Activated CD4-positive, alpha-beta T cell treated with anti-CD3 and anti-CD28 coated beads, Interleukin-2, Interleukin-4, amounts not matched to agents 100 ng/mL and 50 ng/mL, durations not matched to agents 16 hours and 8 hours (primary cell): ENCODE measurements around the gene WNT7A.

Source experiments
- DNase-seq: peaks from one replicate; pipeline ENCODE4 v3.0.0-alpha.2; 2020; ENCODE audit warnings: low spot score

WNT7A gene

DNA sequence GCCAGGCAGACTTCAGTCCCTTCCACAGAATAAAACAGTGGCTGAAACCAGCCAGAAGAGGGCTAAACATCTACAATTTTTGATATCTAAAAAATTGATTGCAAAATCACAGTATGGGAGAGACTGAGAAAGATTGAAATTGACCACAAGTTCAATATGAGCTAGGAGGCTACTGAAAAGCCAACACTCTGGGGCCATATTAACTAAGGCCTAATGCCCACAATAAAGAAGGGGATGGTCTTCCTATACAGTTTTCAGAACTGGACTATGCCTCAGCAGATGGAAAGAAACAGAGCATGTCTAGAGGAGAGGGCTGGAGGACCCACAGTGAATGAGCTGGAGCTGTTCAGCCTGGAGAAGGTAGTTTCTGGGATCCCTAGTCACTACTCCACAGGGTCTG, 53.2 kb downstream of the WNT7A start:
- DNase-seq, result no peak

DNA sequence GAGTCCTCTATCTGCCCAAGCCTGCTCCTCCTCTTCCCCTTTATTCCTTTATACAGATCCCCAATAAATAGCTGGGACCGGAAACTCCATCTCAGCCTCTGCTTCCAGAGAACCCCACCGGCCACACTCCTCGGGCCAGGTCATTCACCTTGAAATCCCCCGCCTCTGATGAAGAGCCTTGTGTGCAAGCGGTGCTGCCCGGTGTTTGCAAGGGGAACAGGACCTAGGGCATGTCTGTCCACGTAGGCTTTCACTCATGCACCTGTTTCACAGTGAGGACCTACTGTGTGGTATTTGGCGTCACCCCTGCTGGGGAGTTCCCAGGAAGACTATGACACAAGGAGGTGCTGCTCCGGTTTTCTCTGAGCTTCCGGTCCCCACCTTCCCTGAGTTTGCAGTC, 54.0 kb downstream of the WNT7A start:
- no peak for DNase-seq

DNA sequence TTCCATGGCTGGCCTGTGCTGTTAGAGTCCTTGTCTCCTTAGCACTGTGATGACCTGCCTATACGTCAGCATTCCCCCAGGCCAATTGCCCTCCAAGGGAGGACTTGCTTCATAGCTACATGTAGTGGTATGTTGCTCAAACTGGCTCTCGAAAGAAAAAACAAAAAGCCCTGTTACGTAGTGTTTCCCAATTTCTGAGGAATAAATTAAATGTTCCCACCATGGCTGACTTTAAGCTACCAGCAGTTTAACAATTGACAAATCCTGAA, 54.6 kb downstream of the WNT7A start:
- DNase-seq, result no peak

DNA sequence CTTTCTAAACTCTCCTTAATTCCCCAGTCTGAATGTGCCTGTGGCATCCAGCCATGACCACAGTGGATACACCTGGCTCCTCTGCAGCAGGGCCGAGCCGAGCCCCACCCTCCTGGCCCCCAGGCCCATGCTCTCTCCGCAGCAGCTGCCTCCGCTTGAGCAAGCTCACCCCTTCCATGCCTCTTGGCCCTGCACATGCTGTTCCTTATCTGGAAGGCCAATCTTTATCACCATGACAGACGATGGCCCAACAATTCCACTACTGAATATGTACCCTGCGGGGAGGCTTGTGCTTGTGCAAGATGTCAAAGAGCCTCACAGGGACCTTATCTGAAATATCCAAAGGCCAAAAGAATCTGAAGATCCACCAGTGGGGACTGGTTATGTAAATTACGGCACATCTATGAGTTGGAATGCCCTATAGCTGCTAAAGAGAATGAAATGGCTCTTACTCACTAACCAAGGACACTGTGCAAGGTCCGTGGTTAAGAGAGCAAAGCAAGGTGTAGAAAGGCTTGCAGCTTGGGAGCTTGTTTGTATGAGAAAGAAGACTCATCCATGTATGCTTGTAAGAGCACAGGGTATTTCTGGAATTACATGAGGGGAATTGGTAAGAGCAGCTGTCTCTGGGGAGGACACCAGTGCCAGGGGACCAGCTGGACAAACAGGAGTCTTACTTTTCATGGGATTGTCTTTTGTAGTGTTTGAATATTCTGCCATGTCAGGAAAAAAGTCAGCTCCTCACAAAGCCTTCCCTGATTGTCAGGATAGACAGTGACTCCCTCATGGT, 55.2 kb downstream of the WNT7A start:
- no peak for DNase-seq

DNA sequence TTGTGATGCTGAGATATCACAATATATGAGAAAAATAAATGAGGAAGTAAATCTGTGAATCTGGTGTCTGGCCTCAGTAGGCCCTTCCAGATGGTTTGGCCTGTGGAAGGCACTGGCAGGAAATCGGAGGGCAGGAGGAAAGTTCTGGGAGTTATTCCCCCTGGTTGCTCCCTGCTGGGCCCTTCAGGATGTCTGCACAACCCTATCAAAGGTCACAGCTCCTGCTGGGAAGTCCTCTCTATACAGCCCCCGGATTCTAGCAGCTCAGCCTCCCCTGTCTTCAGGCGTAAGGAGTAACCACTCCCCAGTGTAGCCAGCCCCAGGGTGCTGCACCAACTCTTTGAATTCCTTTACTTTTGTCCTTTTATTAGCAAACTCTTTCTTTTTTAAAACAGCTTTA, 56.2 kb downstream of the WNT7A start:
- DNase-seq, result no peak

DNA sequence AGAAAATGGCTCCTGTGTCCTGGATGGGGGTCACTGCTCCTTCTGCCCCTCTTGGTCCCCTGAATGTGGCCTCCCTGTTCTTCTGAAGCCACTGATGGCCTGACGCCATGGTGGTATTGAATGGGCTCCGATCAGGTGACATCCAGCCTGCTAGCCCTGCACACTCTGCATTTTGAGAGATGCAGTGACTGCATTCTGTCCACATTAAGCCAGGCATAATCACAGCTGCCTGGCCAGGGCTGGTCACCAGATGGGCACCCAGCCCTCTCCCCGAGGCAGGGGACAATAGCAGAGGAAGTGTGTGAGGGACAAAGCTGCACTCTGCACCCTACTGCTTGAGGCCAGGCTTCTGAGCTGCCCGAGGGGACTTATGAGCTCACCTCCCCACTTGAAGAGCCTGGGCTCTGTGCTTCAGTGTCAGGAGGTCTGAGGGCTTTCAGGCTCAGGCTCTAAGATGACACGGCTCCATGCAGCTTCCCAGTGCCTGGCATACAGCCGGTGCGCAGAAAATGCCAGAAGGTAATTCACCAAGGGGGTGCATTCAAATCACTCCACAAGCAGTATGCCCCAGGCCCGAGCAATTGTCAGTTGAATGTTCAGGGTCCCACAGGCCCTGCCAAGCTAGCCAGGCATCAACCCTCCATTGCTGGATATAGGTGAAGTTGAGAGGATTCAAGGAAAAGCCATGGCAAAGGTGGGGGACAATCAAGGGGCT, 56.8 kb downstream of the WNT7A start:
- no peak for DNase-seq

DNA sequence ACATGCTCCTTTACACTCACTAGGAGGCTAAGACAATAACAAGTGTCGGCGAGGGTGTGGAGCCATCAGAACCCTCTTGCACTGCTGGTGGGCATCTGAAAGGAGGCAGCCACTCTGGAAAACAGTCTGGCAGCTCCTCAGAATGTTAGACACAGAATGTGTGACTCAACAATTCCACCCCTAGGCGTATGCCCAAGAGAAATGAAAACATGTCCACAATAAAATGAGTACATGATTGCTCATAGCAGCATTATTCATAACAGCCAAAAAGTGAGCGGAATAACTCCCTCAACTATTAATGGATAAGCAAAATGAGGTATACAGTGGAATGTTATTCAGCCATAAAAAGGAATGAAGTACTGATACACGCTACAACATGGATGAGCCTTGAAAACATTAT, 57.8 kb downstream of the WNT7A start:
- DNase-seq, result no peak

DNA sequence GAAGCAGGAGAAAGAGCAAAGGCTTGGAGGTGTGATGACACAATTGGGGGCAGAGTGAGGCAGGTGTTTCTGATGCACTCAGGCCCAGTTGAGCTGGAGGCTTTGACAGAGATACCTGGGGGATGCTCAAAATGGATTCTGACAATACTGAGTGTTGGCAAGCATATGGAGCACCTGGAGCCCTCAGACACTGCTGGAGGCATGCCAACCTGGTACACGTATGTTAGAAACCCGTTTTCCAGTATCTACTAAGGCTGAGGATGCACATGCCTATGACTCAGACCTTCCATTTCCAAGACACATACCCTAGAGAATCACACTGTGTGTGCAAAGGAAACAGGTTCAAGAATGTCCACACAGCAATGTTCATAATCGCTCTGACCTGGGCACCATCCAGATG, 58.7 kb downstream of the WNT7A start:
- no peak for DNase-seq

DNA sequence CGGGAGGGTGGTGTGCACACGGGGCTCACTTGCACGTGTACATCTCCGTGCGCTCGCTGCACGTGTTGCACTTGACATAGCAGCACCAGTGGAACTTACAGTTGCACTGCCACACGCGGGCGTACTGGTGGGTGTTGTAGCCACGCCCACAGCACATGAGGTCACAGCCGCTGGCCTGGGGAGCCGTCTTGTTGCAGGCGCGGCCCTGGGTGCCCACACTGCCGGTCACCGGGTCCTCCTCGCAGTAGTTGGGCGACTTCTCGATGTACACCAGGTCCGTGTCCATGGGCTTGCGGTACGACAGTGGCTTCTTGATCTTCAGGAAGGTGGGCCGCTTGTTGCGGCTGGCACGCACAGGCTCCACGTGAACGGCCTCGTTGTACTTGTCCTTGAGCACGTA, 61.0 kb downstream of the WNT7A start:
- no peak for DNase-seq

DNA sequence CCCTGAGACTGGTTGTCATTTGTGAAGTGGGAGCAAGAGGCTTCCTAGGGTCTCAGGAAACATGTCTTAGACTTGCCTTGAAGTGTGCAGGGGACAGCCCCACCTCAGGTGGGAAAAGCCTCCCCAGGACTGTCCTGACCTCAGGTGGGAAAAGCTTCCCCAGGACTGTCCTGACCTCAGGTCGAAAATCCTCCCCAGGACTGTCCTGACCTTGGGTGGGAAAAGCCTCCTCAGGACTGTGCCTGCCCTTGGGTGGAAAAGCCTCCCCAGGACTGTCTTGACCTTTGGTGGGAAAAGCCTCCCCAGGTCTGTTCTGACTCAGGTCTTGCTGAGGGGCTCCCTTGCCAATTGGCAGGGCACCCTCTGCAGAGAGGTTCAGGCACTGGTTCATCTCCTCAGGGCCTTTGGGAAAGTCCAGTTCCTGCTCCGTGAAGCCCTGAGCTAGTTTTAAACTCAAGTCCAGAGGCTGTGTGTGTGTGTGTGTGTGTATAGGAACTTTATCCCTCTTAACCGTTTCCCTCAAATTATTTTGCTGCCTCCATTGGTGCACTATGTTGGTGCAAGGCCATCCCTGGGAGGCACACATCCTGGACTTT, 64.7 kb downstream of the WNT7A start:
- no peak for DNase-seq

DNA sequence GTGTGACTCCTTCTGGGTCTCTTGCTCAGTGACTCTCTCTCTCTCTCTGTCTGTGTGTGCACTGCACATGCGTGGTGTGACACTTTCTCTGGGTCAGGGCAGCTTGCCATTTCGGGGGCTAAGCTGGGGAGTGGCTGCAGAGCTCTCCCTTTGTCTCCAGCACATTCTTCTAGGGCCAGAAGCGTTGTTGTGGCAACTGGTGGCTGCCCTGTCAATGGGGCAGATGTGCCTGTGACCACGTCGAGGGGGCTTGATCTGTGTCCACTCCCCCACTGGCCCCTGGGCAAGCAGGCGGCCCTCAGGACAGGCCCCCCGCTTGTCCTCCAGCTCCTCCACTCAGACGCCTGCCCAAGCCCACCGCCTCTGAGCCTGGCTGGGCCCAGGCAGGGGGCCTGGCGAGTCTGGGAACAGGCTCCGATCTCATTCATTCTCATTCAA, 67.8 kb downstream of the WNT7A start:
- no peak for DNase-seq

DNA sequence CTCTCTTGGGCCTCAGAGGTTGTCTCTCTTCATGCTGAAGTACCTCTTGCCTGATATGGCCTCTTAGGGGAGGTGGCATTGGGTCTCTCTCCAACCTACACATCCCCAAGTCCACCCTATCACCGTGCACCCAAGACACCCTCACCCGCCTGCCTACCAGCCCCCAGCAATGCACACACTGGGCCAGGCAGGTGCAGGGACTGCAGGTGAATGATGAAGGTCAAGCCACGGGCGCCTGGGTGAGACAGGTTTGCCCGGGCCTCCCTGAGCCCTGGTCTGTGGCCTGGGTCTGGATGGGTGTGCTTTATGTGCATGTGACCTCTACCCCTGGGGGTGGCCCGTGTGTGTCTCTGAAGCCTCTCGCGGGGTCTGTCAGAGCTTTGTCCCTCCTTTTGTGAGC, 68.3 kb downstream of the WNT7A start:
- DNase-seq, result no peak

DNA sequence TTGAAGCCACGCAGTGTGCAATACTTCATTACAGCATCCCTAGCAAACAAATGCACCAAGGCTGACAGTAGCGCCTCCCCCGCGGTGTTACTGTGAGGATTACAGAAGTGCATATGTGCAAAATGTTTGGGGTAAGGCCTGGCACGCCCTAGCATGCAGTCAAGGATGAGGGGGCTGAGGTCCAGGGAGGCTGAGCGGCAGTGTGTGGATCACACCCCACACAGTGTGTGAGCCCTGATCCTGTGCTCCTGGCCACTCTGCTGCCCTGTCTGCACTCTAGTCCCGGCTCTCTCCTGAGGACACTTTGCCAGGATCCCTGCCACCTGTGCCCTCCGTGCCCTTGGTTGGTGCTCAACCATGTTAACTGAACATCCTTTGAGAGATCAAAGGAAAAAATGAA, 71.3 kb downstream of the WNT7A start:
- no peak for DNase-seq

DNA sequence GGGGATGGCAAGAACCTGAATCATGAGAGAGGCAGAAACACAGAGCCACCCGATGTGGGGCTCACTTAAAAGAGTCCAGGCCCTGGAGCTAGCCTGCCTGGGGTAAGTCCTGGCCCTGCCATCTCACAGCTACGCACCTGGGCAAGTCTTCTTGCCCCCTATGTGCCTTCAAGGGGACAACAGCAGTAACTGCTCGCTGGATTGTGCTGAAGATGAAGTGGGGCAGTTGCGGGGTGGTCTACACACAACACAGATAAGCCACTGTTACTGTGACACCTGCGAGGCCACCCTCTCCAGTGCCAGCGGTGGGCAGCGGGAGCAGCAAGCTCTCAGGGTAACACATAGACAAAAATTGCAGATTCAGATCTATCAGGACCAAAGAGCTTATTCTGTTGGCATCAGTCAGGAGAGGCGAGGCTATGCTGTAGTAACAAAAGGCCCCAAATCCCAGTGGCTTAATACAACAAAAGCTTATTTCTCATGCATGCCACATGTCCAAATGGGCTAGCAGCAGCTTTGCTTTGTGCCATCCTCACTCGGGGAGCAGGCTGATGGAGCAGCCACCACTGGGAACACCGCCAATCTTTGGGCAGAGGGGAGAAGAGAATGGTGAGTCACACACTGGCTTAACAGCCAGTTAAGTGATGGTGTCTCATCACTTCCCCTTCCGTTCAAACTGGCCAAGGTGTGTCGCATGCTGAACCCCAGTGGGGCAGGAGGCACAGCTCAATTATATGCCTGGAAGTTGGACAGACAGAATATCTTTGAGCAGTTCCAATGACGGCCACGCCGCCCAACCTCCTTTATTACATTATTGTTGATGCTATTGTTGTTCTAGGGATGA, 78.3 kb downstream of the WNT7A start:
- DNase-seq, result no peak

DNA sequence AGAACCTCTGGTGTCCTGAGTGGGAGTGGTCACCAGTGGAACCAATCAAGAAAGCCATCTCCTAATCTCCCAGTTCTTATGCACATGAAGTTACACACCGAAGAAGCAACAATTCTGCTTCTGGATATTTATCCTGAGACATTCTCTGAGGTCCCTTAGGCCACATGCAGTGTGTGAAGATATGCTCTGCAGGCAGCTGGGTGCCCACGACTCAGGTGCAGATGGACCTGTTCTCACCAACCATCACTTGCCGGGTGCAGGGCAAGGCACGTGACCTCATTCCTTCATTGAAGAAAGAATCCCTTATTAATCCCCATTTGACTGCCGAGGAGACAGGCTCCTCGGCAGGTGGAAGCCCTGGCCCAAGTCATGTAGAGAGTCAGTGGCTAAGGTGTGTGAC, 79.8 kb downstream of the WNT7A start:
- no peak for DNase-seq

DNA sequence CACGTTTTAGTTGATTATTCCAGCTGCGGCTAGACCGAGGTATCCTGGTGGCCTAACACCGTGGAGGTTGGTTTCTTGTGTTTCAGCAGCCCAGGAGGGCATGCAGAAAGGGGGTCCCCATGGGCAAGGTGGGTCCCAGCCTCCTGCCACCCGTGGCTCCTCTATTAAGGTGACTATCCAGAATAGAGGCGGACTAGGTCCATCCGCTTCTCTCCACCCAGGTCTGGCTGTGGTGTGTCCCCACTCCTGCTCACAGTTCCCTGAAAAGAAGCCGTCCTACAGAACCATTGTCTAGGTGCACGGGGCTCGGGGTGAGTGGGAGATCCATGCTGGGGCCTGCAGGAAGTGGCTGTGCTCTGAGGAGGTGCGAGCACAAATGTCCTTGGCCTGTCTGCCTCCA, 81.5 kb downstream of the WNT7A start:
- no peak for DNase-seq

DNA sequence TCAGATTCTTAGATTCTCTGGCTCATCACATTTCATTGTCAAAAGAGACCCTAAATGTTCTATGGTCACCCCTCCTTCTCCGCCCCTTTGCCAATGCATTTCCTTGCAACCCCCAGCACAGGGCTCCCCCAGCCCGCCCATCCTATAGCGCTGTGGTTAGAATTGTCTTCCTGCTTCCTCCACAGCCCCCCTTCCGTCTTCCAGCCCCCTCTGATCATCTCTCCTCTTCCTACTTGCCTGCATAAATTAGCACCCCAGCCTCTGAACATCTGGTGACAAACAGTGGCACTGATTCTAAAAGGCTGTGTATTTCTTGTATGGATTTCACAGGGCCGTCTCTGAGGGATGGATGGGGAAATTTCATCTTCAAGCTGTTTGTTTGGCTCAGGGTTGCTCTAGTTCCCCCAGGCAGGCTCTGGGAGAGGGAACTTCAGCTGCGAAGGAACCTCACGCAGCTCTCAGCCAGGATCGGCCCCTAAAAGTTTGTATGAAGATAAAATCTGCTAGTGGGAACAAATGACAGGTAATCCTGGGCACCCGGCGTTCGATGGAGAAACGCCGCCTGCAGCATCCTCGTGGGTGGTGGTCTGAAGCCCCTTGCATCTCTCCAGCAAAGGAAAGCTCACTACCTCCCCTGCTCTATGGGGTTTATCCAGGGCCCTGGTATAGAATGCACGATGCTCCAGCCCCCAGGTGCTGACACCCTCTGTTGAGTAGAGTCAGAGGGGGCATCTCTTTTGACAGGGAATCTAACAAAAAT, 83.0 kb downstream of the WNT7A start:
- no peak for DNase-seq

DNA sequence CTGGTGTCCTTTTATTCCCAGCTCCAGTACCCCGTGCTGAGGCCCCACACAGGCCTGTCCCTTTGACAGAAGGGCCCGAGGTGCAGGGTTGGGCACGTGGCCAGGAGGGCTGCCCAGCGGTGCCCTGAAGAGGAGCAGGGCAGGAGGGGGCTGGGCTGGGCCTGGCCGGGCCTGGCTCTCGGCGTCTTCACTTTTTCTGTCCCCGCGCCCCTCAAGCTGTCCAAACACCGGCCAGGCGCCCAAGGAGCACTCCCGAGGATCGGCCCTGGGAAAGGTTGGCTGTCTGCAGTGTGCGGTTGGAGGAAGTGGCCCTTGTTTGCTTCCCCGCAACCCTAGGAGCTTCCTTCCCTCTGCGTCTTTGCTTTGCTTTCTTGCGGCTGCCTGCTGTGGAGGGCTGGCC, 84.1 kb downstream of the WNT7A start:
- no peak for DNase-seq

DNA sequence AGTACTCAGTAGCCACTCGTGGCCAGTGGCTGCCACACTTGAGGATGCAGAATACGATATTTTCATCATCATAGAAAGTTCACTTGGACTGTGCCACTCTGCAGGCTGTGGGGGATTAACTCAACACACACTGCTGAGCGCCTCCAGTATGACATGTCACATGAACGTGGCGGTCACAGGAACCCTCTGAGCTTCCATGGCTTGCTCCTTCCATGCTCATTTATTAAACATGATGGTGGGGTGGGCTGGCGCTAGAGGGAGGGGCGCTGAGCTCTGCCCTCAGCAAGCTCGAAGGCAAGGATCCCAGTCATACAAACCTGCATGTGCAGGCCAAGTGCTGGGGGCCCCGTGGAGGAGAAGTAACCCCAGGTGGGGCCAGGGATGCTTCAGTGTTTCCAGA, 85.5 kb downstream of the WNT7A start:
- no peak for DNase-seq

DNA sequence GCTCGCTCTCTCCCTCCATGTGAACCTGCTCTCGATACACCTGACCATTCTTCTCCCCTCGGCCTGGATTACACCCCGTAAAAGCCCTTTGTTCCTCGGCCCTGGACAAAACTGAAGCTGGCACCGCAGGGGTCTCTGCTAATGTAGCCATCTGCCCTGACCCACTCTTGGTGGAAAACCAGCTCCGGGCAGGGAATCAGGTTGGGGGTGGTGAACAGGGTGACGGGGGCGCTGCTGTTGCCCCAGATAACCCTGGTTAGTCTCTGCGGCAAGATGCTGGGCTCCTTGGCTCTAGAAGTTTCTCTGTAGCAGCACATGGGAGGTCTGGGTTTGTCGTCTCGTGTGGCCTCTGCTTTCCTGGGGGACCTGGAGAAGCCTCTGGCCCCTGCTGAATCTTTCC, 86.4 kb downstream of the WNT7A start:
- DNase-seq, result no peak

DNA sequence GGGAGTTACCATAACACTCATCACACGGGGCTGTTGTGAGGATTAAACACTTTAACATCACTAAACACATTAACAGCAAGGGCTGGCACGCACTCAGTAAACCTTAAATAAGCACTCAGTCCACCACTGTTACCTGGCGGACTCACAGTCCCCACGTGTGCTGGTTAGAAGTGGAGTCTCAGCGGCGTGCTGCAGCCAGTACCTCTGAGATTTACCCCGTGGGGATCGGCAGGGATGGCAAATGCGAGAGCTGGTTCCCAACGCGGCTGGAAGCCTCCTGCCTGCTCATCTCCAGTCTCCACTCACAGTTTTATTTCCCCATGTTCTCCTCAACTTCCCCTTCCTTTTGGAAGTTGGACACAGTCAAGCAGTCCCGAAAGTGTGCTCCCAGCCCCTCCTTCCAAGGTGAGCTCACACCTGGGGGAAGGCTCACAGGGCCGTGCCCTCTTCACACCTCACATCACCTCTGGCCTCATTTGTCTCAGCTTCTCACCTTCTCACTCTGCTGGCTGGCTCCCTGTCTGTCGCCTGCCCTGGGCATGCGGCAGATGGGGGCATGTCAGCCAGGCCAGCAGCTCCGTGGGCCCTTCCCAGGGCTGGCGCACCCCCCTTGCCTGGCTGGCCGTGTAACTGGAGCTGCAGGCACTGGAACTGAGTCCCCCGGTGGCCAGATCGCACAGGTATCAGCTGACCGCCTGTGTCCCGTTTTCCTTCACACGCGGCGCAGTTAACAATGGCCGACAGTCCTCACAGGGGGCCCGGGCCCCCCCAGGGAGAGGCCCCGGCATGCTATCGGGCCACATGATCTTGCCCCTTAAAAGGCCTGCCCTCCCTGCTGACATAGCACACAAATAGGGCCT, 87.1 kb downstream of the WNT7A start:
- no peak for DNase-seq
